ENCODE data around the gene ZC3H18. TPM values are rescaled to one million over a fixed set of nuclear protein-coding genes. Genes with fewer than 3 reads are reported as not detected.

The ZC3H18 gene
- polyA plus RNA-seq, 1 donor from 2014 or later, result 12.8 TPM

GRCh38 chr16:88642881-88643643, 72.9 kb downstream of the ZC3H18 start:
- Histone ChIP-seq H3K36me3 (ENCODE audit: insufficient read depth, low read length) (no peaks in the 10 kb centered on the region), H3K4me3 (ENCODE audit: low read length) (no peak overlapping the region), H2AFZ (ENCODE audit: low read depth, low read length) (no peak overlapping the region), H3K27ac (ENCODE audit: low read length) (no peak overlapping the region), H3K9ac (ENCODE audit: low read length) (no peak overlapping the region), H3K79me2 (replicated peaks; ENCODE audit: insufficient read depth, low read length) (no peaks in the 10 kb centered on the region), H3K4me2 (ENCODE audit: low read length) (no peak overlapping the region), H3K27me3 (ENCODE audit: insufficient read depth, low read depth, low read length) (no peaks in the 10 kb centered on the region), H3K9me2 (ENCODE audit: insufficient read depth, low read length) (no peaks in the 10 kb centered on the region), H3F3A (ENCODE audit: insufficient read depth, low read length, poor library complexity, severe bottlenecking) (no peaks in the 10 kb centered on the region), H4K20me1 (ENCODE audit: insufficient read depth) (no peaks in the 10 kb centered on the region), H3K9me3 (ENCODE audit: low read length) (no peaks in the 10 kb centered on the region)
- TF ChIP-seq RAD21 (conservative IDR thresholded peaks at IDR 0.05) (no peak), MXI1 (conservative IDR thresholded peaks at IDR 0.05; ENCODE audit: poor library complexity, severe bottlenecking) (no peak)

GRCh38 chr16:88643644-88643932, 73.4 kb downstream of the ZC3H18 start:
- no peaks in the 10 kb centered on the region for H3K36me3 ChIP-seq (ENCODE audit: insufficient read depth, low read length)
- no peak for TF ChIP-seq POLR2AphosphoS5 (IDR thresholded peaks at IDR 0.05)
- no peak for TF ChIP-seq REST (IDR thresholded peaks at IDR 0.05; ENCODE audit: borderline replicate concordance)
- no peak overlapping the region for H3K27ac ChIP-seq (ENCODE audit: low read length)
- no peaks in the 10 kb centered on the region for H3F3A ChIP-seq (ENCODE audit: insufficient read depth, low read length, poor library complexity, severe bottlenecking)
- no peak overlapping the region for H3K9ac ChIP-seq (ENCODE audit: low read length)
- no peaks in the 10 kb centered on the region for H3K79me2 ChIP-seq (replicated peaks; ENCODE audit: insufficient read depth, low read length)
- H3K9me3 ChIP-seq (ENCODE audit: low read length), result no peaks in the 10 kb centered on the region
- H3K9me2 ChIP-seq (ENCODE audit: insufficient read depth, low read length), result no peaks in the 10 kb centered on the region
- H3K27me3 ChIP-seq (ENCODE audit: insufficient read depth, low read depth, low read length), result no peaks in the 10 kb centered on the region
- H3K4me2 ChIP-seq (ENCODE audit: low read length), result no peak overlapping the region
- H4K20me1 ChIP-seq (ENCODE audit: insufficient read depth), result no peaks in the 10 kb centered on the region
- no peak overlapping the region for H2AFZ ChIP-seq (ENCODE audit: low read depth, low read length)
- H3K4me3 ChIP-seq (ENCODE audit: low read length), result no peak overlapping the region

- H3K9me2 ChIP-seq (ENCODE audit: insufficient read depth, low read length), result no peaks in the 10 kb centered on the region
- no peak overlapping the region for H3K4me3 ChIP-seq (ENCODE audit: low read length)
- no peak overlapping the region for H3K9ac ChIP-seq (ENCODE audit: low read length)
- no peaks in the 10 kb centered on the region for H3K9me3 ChIP-seq (ENCODE audit: low read length)
- no peaks in the 10 kb centered on the region for H3K36me3 ChIP-seq (ENCODE audit: insufficient read depth, low read length)
- H3K27me3 ChIP-seq (ENCODE audit: insufficient read depth, low read depth, low read length), result no peaks in the 10 kb centered on the region
- no peaks in the 10 kb centered on the region for H3F3A ChIP-seq (ENCODE audit: insufficient read depth, low read length, poor library complexity, severe bottlenecking)
- H3K4me2 ChIP-seq (ENCODE audit: low read length), result no peak overlapping the region
- H3K27ac ChIP-seq (ENCODE audit: low read length), result no peak overlapping the region
- H2AFZ ChIP-seq (ENCODE audit: low read depth, low read length), result no peak overlapping the region
- TF ChIP-seq POLR2AphosphoS5 (IDR thresholded peaks at IDR 0.05) (no peak), EP300 (conservative IDR thresholded peaks at IDR 0.05; ENCODE audit: poor library complexity, severe bottlenecking) (no peak), MXI1 (conservative IDR thresholded peaks at IDR 0.05; ENCODE audit: poor library complexity, severe bottlenecking) (no peak), CTCF (IDR thresholded peaks at IDR 0.05; ENCODE audit: poor library complexity, severe bottlenecking) (no peak), TAF1 (IDR thresholded peaks at IDR 0.05; ENCODE audit: low read depth) (no peak), RAD21 (conservative IDR thresholded peaks at IDR 0.05) (no peak), REST (IDR thresholded peaks at IDR 0.05; ENCODE audit: borderline replicate concordance) (no peak)
- no peaks in the 10 kb centered on the region for H4K20me1 ChIP-seq (ENCODE audit: insufficient read depth)
- H3K79me2 ChIP-seq (replicated peaks; ENCODE audit: insufficient read depth, low read length), result no peaks in the 10 kb centered on the region
Observed at GRCh38 chr16:88645455-88645854, 75.3 kb downstream of the ZC3H18 start.
